H9 (cell line): ENCODE measurements around the gene UPB1. TPM values are rescaled to one million over a fixed set of nuclear protein-coding genes. Genes with fewer than 3 reads are reported as not detected.

Experiments used
- DNase-seq: peaks from one replicate; pipeline ENCODE4 v3.0.0-alpha.2; 2017
- H2AFZ ChIP-seq: one replicate; pipeline ENCODE4 v1.6.1; 2013; ENCODE audit warnings: mild to moderate bottlenecking, low read length, control low read depth, moderate library complexity
- H2AK5ac ChIP-seq: 2 replicates; pipeline ENCODE4 v1.6.1; 2013; ENCODE audit warnings: low read length, control low read depth, mixed read lengths; ENCODE audit not compliant: insufficient read length
- H2BK120ac ChIP-seq: one replicate; pipeline ENCODE4 v1.6.1; 2013; ENCODE audit warnings: low read depth, mild to moderate bottlenecking, low read length, control low read depth, inconsistent platforms; ENCODE audit not compliant: poor library complexity, severe bottlenecking
- H2BK12ac ChIP-seq: 2 replicates; pipeline ENCODE4 v1.6.1; 2013; ENCODE audit warnings: low read length, control low read depth, mixed read lengths, low read depth; ENCODE audit not compliant: insufficient read length
- H2BK15ac ChIP-seq: 2 replicates; pipeline ENCODE4 v1.6.1; 2013; ENCODE audit warnings: low read depth, low read length, control low read depth
- H2BK20ac ChIP-seq: one replicate; pipeline ENCODE4 v1.6.1; 2013; ENCODE audit warnings: low read depth, mild to moderate bottlenecking, low read length, control low read depth, inconsistent platforms; ENCODE audit not compliant: poor library complexity, severe bottlenecking
- H2BK5ac ChIP-seq: 2 replicates; pipeline ENCODE4 v1.6.1; 2013; ENCODE audit warnings: low read length, control low read depth, mixed read lengths; ENCODE audit not compliant: insufficient read length
- H3K14ac ChIP-seq: 2 replicates; pipeline ENCODE4 v1.6.1; 2013; ENCODE audit warnings: low read length, control low read depth; ENCODE audit not compliant: insufficient read depth
- H3K18ac ChIP-seq: 2 replicates; pipeline ENCODE4 v1.6.1; 2013; ENCODE audit warnings: low read depth, mild to moderate bottlenecking, mixed read lengths, low read length, control low read depth; ENCODE audit not compliant: insufficient read length
- H3K23ac ChIP-seq: 2 replicates; pipeline ENCODE4 v1.6.1; 2013; ENCODE audit warnings: low read length, control low read depth, mixed read lengths, low read depth; ENCODE audit not compliant: insufficient read length
- H3K23me2 ChIP-seq: 2 replicates; pipeline ENCODE4 v1.6.1; 2013; ENCODE audit warnings: low read depth, mild to moderate bottlenecking, mixed read lengths, low read length, control low read depth; ENCODE audit not compliant: insufficient read length, poor library complexity, severe bottlenecking
- H3K27ac ChIP-seq: 2 replicates; pipeline ENCODE4 v1.5.1; 2013; ENCODE audit warnings: low read length, control low read depth, mixed read lengths, low read depth; ENCODE audit not compliant: insufficient read length
- H3K27me3 ChIP-seq: 2 replicates; pipeline ENCODE4 v1.6.1; 2013; ENCODE audit warnings: low read length, control low read depth, inconsistent platforms; ENCODE audit not compliant: insufficient read depth
- H3K4ac ChIP-seq: 2 replicates; pipeline ENCODE4 v1.6.1; 2013; ENCODE audit warnings: low read depth, mild to moderate bottlenecking, control low read depth, inconsistent platforms, low read length, moderate library complexity
- H3K4me1 ChIP-seq: 2 replicates; pipeline ENCODE4 v1.6.1; 2013; ENCODE audit warnings: low read length, control low read depth, inconsistent platforms; ENCODE audit not compliant: insufficient read depth
- H3K4me2 ChIP-seq: 2 replicates; pipeline ENCODE4 v1.6.1; 2013; ENCODE audit warnings: low read length, control low read depth, mixed read lengths; ENCODE audit not compliant: insufficient read length, insufficient read depth
- H3K56ac ChIP-seq: 2 replicates; pipeline ENCODE4 v1.6.1; 2013; ENCODE audit warnings: low read depth, mild to moderate bottlenecking, mixed read lengths, low read length, control low read depth; ENCODE audit not compliant: insufficient read length
- H3K79me1 ChIP-seq: 2 replicates; pipeline ENCODE4 v1.6.1; 2013; ENCODE audit warnings: low read depth, mild to moderate bottlenecking, moderate library complexity, low read length, control low read depth, inconsistent platforms; ENCODE audit not compliant: insufficient read depth, poor library complexity, severe bottlenecking
- H3K79me2 ChIP-seq: 2 replicates; pipeline ENCODE4 v1.6.1; 2013; ENCODE audit warnings: low read length, control low read depth, inconsistent platforms; ENCODE audit not compliant: insufficient read depth
- H3K9ac ChIP-seq: 2 replicates; pipeline ENCODE4 v1.6.1; 2013; ENCODE audit warnings: low read length, control low read depth, mixed read lengths; ENCODE audit not compliant: insufficient read length; ENCODE audit errors: extremely low read depth
- H3K9me3 ChIP-seq: one replicate; pipeline ENCODE4 v1.6.1; 2013; ENCODE audit warnings: low read depth, low read length, inconsistent platforms; ENCODE audit not compliant: control insufficient read depth
- H3T11ph ChIP-seq: one replicate; pipeline ENCODE4 v1.6.1; 2013; ENCODE audit warnings: mild to moderate bottlenecking, low read length, control low read depth, inconsistent platforms
- H4K20me1 ChIP-seq: one replicate; pipeline ENCODE4 v1.6.1; 2013; ENCODE audit not compliant: control insufficient read depth, insufficient read length, insufficient read depth
- H4K5ac ChIP-seq: 2 replicates; pipeline ENCODE4 v1.6.1; 2013; ENCODE audit warnings: low read depth, mild to moderate bottlenecking, mixed read lengths, low read length, control low read depth; ENCODE audit not compliant: insufficient read length
- H4K8ac ChIP-seq: replicated peaks from 2 replicates; pipeline ENCODE4 v1.6.1; 2013; ENCODE audit warnings: low read length, control low read depth, mixed read lengths, low read depth; ENCODE audit not compliant: insufficient read length
- H4K91ac ChIP-seq: 2 replicates; pipeline ENCODE4 v1.6.1; 2013; ENCODE audit warnings: low read depth, mild to moderate bottlenecking, moderate library complexity, mixed read lengths, low read length, control low read depth; ENCODE audit not compliant: insufficient read length
- H3K27ac Mint-ChIP-seq, 3 experiments: 2 replicates in 2 of 3; 3 replicates in 1 of 3; pipeline ENCODE4 v1.8.0; 2020 to 2021; ENCODE audit warnings: mixed read lengths in 3 of 3, mild to moderate bottlenecking in 1 of 3, moderate library complexity in 1 of 3
- H3K27me3 Mint-ChIP-seq: 2 replicates; pipeline ENCODE4 v1.8.0; 2021; ENCODE audit warnings: low read depth, mild to moderate bottlenecking, moderate library complexity, mixed read lengths
- H3K36me3 Mint-ChIP-seq, 3 experiments: 2 replicates in 2 of 3; 3 replicates in 1 of 3; pipeline ENCODE4 v1.8.0; 2020 to 2021; ENCODE audit warnings: low read depth in 3 of 3, mixed read lengths in 3 of 3; ENCODE audit not compliant: insufficient read depth in 1 of 3
- H3K4me1 Mint-ChIP-seq, 2 experiments: 2 replicates each; pipeline ENCODE4 v1.8.0; 2020; ENCODE audit warnings: mixed read lengths in 2 of 2
- H3K4me3 Mint-ChIP-seq, 2 experiments: 2 replicates in 1 of 2; 3 replicates in 1 of 2; pipeline ENCODE4 v1.8.0; 2020 to 2021; ENCODE audit warnings: mild to moderate bottlenecking in 2 of 2, mixed read lengths in 2 of 2, moderate library complexity in 1 of 2
- H3K9me3 Mint-ChIP-seq, 2 experiments: 2 replicates in 1 of 2; 3 replicates in 1 of 2; pipeline ENCODE4 v1.8.0; 2020; ENCODE audit warnings: mild to moderate bottlenecking in 2 of 2, mixed read lengths in 2 of 2, moderate library complexity in 1 of 2
- CTCF ChIP-seq: fragments of 200-600 bp; sonication (generic); conservative IDR thresholded peaks from 3 replicates; pipeline ENCODE4 v1.8.0; 2021; ENCODE audit warnings: antibody characterized with exemption, mild to moderate bottlenecking
- WGBS: extraction: QIAGEN DNeasy Blood & Tissue Kit; methylation state at CpG from one replicate; pipeline ENCODE4 v1.1.7; 2013; ENCODE audit warnings: missing lambda C conversion rate, low lambda C conversion rate, mixed read lengths; ENCODE audit not compliant: insufficient read length; ENCODE audit errors: extremely low coverage; 5-methylcytosine and 5-hydroxymethylcytosine counted together
- total RNA-seq: library from RNA; stranded (reverse); gene quantifications from 2 replicates; pipeline ENCODE4 v1.2.1, GENCODE V29; 2021

UPB1 gene
- total RNA-seq, 1 experiment from 2014 or later: not detected

- no peak overlapping the region for H3K23ac ChIP-seq
- H2AK5ac ChIP-seq: no peak overlapping the region
- no peak overlapping the region for H4K8ac ChIP-seq
- Mint-ChIP-seq H3K4me1 (peaks cover 13 to 15% of the 10 kb centered on the region in 2 experiments), H3K27me3 (no peaks in the 10 kb centered on the region; the same call in 1 of the 2 replicates), H3K27ac (no peak overlapping the region; a peak in 1 of 7 replicates), H3K36me3 (no peaks in the 10 kb centered on the region), H3K9me3 (no peaks in the 10 kb centered on the region), H3K4me3 (no peak overlapping the region)
- H3K56ac ChIP-seq: no peak overlapping the region
- no CpG with 5 or more reads among the region's 2 CpGs for WGBS
- H4K91ac ChIP-seq: no peak overlapping the region
- no peak overlapping the region for H3K9ac ChIP-seq
- H4K20me1 ChIP-seq: no peaks in the 10 kb centered on the region
- no peak overlapping the region for H3T11ph ChIP-seq
- H3K4me2 ChIP-seq: no peak overlapping the region
- no peak overlapping the region for H3K14ac ChIP-seq
- no peaks in the 10 kb centered on the region; the same call in 1 of the 2 replicates for H3K4me1 ChIP-seq
- no peak overlapping the region for H3K27ac ChIP-seq
- no peaks in the 10 kb centered on the region for H3K79me1 ChIP-seq
- H3K27me3 ChIP-seq: no peaks in the 10 kb centered on the region
- H3K23me2 ChIP-seq: no peaks in the 10 kb centered on the region
- no peak for TF ChIP-seq CTCF
- no peak overlapping the region for H2BK20ac ChIP-seq
- H2AFZ ChIP-seq: no peak overlapping the region
- H2BK120ac ChIP-seq: no peak overlapping the region
- H2BK12ac ChIP-seq: no peak overlapping the region
- no peak overlapping the region for H4K5ac ChIP-seq
- H2BK5ac ChIP-seq: no peak overlapping the region
- no peak for DNase-seq
- no peaks in the 10 kb centered on the region for H3K79me2 ChIP-seq
- H2BK15ac ChIP-seq: peak overlapping the region; percentile 25; the same call in 1 of the 2 replicates
- H3K9me3 ChIP-seq: no peaks in the 10 kb centered on the region
- no peak overlapping the region for H3K4ac ChIP-seq
- no peak overlapping the region for H3K18ac ChIP-seq
These were observed 27.8 kb upstream of the UPB1 start for GRCh38 chr22:24467340-24467739.
